22Rv1 (cell line): ENCODE measurements around the gene EIPR1.

Experiments used
- CTCF ChIP-seq: fragments of 450-650 bp; IDR thresholded peaks from 2 replicates; pipeline ENCODE4 v1.5.1; 2017; ENCODE audit warnings: mild to moderate bottlenecking
- ZFX ChIP-seq: fragments of 450-650 bp; IDR thresholded peaks from 2 replicates; pipeline ENCODE4 v1.6.1; 2017; ENCODE audit warnings: antibody characterized with exemption, borderline replicate concordance

DNA sequence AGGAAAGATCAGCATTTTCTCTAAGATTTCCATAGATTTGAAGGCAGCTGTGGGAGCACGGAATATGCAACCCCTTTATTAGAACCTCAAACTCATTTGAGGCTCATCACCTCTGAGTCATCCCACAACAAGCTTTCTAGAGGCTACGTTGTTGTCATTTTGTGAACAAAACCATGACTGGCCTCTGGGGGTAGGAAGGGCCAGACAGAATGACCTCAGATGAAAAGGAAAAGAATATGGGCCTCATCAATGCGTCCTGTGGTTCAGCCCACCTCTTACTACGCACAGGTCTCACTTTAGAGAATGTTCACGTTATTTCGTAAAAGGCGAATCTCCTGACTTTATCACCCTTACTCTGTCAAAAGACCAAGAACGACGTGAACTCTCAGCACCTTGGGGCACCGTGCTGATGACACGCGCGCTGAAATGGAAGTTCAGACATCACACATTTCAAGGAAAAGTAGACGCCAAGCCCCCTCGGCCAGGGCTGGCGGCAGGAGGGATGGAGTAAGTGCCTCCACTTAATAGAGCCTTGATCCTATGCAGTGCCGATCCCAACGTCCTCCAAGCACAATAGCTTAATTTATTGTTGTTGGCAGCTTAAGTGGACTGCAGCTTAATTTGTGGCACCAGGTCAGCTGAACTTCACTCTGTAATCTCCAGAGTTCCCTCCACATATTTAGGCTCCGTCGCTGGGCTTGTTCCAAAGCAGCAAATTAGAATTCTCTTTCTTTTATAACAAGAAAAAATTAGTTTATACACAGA is 208.3 kb downstream of the EIPR1 start:
- no peak for TF ChIP-seq CTCF
- no peak for TF ChIP-seq ZFX
